DMS53 treated with DMSO at 0.1 percent for 48 hours (cell line): ENCODE results near the gene PID1.
A peak's percentile ranks its signal among the peaks of the same experiment; 100 is the strongest.

Source experiments
- DNase-seq: peaks from one replicate; lab custom pipeline; 2025; ENCODE audit not compliant: unreplicated experiment; lab: John Stamatoyannopoulos, UW

Gene PID1

DNA sequence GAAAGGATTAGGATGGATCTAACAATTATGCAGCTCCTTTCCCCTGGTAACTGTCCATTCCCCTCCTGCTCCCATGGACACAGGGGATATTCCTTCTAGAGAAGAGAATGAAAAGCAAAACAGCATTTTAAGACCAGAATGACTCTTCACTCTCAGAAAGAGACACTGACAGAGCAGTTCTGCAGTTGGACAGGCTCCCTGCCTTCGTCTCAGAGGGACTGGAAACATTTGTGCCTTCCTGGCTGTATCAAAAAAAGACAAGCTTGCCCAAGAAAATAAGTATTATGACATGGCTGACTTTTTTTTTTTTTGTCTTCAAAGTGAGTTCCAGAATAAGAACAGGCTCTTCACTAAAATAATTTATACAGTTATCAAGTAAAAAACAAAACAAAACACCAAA, 9.5 kb downstream of the PID1 start:
- no peak for DNase-seq

DNA sequence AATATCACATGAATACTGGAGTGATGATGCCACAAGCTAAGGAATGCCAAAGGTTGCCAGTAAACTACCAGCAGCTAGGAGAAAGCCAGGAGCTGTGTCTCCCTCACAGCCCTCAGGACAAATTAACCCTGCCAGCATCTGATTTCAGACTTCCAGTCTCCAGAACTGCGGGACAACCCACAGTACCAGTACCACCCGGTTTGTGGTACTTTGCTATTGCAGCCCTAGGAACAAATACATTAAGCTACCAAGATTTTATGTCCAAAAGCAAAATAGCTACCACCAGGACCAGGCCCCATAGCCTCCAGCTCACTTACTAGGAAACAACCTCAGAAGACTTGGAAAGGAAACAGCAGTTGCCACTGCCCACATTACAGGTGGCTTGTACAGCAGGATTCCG, 10.0 kb downstream of the PID1 start:
- DNase-seq = no peak

DNA sequence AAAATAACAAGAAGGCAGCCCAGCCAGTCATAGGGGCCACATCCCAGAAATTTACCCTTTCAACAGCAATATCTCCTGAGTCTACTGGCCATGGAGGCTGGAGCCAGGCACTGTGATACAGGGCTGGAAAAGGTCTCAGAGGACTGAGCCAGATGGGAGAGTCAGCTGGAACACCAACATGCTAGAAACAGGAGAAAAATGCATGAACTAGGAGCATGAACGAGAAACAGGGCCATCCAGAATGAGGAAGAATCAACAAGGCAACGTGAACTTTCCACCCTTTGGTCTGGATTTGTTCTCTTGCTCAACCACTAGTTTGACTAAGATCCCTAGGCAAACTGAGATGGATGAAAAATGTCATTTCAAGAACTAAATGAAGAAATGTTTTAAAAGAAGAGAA, 13.1 kb downstream of the PID1 start:
- no peak for DNase-seq

DNA sequence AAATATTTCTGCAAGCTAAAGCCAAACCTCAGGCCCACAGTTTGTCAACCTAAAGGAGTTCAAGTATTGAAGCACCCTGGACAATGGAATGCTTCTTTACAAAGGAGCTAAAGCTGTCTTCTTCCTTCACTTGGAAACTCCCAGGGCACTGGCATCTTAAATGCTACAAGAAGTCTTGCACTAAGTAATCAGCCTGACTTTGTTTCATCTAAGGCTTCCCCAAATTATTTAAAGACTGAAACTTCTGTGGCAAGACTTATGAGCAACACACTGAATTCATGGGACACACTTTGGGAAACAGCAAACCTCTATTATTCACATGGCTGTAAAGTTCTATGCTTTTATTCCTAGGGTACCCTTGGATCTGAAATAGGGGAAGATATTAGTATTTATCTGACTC, 14.7 kb downstream of the PID1 start:
- no peak for DNase-seq

DNA sequence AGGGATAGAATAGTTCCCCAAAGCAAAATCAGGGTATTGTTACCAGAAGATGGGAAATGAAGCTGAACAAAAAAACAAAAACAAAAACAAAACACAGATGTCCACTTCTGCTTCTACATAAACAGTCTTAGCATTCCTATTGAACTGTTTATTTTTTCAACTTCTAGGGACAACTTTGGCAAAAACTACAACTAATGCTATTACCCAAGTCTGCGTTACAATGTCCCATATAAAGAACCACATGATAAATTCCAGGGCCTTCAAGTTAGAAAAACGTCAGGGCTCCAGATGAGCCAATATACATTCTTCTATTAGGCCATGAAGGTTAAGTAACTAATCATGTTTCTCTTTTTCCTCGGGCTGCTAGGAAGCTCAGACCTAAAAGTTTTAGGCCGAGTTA, 16.9 kb downstream of the PID1 start:
- DNase-seq = no peak

DNA sequence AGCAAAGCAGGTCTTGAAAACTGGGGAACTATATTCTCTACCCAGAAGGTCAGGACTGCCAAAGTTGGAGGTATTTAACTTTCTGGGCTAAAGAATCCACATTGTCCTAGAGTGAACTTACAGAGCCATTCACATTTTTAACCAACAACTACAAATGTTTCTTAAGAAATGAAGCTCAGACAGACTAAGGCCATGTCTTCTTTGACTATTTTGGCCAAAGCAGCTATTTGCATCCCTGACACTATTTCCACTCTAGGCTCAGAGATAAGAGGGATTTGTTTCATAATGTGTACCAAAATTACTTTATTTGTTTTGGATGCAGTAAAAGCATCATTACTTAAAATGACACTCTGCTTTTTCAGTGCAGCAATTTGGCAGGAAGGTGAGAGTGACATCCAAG, 18.1 kb downstream of the PID1 start:
- DNase-seq = no peak

DNA sequence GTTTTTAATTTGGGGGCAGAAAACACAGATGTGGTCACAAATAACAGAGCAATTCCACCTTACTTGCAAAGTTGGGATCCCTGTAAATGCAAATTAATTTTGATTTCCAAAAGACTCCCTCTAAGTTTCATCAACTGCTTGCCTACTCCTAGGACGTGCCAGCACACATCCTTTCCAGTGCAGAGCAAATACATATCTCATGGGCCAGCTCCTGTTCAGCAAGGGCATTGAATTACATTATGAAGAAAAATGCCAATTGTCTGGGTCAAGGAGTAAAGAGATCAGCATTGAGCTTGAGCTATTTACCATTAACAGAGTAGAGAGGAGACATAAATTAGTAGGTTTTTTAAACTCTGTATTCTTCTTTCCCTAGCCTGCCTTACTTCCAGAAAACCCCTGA, 18.8 kb downstream of the PID1 start:
- DNase-seq = no peak

DNA sequence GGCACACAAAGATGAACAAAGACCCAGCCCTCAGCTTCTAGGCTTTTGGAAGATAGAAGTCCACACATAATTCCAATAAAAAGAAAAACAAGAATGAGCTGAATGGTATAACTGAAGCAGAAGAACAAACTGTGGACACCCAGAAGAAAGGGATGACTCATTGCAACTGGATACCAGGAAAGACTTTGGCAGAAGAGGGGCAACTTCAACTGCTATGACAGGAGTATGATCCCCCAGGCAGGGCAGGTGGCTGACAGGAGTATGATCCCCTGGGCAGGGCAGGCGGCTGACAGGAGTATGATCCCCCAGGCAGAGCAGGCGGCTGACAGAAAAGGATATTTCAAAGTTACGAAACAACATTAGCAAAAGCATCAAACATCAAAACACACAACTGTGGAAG, 21.6 kb downstream of the PID1 start:
- DNase-seq = no peak

DNA sequence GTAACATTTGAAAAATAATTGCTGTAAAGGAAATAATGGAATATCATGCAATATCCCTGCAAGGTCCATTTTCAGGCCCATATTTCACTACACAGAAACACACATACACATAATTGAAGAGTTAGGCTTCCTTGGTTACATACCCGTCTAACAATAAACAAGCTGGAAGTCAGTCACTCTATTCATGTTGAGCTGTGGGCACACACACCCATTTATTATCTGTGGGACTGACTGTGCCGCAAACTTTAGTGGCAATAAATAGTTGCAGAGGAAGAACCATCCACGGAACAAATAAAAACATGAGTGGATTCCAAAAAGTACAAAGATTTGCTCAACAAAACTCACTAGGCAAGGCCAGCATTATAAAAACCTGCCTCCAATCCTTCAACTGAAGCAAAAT, 24.8 kb downstream of the PID1 start:
- no peak for DNase-seq

DNA sequence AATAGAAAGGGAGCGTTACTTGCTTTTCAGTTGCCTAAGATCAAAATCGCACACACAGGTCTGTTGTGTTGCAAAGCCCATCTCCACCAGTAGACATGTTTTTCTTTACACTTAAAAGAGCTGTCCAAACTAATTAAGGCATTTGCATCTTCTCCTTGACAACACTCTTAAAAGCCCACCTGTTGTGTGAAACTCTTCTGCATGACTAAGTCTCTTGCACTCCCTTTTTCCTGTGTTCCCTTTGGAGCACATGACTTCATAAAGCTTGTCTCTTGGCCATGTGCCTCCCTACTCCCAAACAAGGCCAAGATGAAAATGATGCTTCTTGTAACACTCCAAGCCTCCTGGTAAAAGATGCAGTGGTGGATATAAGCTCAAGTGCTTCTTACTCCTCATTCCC, 26.1 kb downstream of the PID1 start:
- no peak for DNase-seq

DNA sequence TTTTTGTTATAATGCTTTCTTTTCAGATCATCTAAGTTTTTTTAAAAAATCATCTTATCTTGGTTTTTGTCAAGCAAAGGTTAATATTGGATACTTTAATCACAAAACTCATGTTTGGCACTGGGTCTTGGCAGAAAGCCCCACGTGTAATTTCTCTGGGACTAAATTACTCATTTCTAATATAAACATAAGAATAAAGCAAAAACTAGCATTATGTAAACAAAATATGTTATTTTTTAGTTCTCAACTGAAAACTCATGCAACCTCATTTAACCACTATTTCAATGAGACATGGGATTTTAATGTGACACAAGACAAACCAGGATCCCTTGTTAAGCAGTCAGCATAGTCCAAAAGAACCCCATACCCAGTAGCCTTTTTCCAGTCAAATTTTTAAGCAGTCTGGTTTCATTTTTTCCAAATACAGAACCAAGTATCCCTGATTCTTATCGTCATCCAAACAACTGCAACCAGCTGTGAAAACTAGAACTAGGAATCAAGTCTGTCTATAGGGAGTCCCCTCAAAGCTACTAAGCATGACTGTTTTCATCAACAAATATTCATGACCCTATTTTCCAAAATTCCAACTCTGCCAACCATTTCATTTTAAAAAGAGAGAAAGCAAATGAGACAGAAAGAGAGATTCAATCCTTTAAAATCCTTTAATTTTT, 27.1 kb downstream of the PID1 start:
- no peak for DNase-seq

DNA sequence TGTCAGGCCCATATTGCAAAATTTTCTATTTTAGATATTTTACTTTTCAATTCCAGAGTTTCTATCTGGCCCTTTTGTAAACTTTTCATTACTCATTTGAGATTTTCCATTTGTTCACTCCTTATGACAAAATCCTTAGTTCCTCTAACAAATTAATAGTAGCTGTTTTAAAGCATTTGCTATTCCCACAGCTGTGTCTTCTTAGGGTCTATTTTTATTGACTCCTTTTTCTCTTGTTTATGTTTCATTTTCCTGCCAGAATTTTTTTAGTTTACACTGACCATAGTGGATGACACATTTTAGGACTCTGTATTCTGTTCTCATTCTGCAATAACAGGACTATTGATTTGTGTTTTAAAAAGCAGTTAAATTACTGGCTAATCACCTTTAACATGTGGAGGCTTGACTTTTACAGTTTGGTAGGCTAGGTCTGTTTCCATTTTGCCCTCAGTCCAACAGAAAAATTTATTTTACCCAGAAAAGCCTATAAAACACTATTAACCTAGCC, 30.0 kb downstream of the PID1 start:
- DNase-seq = no peak

DNA sequence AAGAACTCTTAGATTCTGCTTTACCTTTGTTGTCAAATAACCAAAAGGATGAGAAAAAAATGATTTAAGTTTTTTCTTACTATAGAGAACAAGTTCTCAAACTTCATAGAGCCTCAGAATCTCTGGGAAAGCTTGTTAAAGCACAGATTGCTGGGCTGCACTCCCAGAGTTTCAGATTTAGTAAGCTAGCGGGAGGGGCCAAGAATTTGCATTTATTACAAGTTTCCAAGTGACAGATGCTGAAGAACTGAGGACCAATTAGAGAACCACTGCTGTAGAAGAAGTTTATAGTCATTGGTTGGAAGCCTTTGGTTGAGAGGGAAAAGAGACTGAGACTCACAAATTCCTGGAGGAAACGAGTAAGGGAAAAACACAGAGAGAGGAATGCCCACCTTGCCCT, 32.1 kb downstream of the PID1 start:
- DNase-seq = no peak

DNA sequence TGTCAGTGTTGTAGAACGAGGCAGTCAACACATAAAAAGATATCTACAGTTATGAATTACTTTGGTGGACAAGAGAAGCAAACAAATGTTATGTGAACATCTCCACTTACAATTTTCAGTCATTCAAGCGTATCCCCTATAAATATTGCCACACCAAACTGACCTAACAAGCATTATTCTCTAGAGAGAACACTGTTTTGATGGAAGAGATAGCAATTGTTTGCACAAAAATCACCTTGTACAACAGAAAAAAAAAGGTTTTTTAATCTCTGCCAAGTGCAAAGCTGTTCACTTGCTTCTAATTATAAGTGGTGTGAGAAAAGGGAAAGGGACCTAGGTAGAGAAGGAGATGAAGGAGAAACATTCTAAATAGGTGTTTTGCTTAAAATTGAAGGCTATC, 33.8 kb downstream of the PID1 start:
- DNase-seq = peak; percentile 17

DNA sequence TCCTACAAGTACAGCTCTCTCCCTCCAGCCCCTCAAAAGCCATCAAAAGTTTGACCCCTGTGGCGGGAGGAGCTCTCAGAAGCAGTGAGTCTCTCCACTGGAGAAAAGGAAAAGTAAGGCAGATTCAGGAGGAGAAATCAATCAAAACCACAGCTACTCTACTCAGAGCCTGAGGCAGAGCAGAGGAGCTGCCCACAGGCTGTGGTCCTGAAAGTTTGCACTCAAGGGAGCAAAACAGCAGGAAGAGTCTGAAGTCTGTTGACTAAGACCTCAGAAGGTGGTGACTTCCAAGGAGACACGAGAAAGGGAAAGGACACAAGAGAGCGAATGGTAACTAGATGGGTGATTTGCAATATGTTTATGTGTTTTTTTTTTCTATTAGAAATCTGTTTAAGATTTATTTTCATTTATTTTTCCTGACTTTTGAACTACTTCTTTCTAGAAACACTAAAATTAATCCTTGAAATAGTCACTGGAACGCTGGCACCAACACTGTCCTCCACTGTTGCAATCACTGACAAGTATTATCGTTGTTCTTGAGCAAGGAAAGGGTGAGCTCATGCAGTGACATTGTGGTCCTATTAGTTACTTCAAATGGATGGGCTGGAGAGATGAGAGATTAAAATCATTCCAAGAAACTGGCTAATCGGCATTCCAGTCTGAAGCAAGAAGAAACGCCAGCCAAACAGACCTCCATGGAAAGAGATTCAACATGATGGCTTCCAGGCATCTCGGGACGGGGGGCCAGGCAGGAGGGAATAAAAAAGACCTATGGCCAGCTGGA, 35.8 kb downstream of the PID1 start:
- no peak for DNase-seq

DNA sequence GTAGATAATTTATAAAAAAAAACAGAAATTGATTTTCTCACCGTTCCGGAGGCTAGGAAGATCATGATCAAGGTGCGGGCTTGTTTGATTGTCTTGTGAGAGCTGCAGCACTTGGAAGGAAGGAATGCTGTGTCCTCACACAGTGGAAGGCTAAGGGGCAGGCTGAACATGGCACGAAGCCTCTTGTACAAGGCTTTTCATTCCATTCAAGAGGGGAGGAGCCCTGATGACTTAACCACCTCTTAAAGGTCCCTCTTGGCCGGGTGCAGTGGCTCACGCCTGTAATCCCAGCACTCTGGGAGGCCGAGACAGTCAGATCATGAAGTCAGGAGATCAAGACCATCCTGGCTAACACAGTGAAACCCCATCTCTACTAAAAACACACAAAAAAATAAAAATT, 39.2 kb downstream of the PID1 start:
- no peak for DNase-seq

DNA sequence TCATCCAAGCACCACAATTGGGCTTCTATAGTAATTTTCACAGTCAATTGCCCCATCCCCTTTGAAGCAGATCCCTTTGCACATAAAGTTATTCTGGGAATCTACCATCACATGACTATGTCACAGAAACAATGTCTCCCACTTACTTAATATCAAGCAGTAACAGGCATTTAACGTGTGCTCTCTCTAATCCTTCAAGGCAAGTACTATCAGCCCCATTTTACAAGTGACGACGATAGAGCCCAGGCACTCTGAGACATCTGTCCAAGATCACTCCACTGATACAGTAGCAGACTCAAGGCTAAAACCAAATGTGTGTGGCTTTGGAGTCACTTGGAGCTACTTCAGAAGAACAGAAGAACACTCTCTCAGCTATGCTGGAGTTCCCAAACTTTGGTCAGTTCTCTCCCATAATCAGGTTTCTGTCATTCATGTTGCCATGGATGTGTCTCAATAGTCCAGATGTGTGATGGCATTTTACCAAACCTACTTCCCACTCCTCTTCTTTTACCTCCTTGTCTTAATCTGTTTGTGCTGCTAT, 39.7 kb downstream of the PID1 start:
- no peak for DNase-seq

DNA sequence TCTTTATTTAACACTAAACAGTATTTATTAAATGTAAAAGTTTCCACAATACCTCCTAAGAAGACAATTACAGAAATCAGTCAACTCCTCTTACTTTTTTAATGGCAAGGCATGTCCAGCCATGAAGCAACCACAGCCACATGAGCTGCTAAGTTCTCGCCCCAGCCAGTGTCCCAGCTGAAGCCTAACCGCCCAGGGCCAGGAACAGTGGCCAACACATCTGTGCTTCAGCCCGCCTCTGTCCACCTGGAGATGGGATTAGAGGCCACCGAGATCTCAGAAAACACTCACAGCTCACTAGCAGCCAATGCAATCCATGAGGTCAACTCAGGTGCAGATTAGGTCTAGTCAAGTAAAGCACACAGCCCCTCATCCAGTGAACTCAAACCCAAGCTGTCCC, 40.2 kb downstream of the PID1 start:
- DNase-seq = no peak

DNA sequence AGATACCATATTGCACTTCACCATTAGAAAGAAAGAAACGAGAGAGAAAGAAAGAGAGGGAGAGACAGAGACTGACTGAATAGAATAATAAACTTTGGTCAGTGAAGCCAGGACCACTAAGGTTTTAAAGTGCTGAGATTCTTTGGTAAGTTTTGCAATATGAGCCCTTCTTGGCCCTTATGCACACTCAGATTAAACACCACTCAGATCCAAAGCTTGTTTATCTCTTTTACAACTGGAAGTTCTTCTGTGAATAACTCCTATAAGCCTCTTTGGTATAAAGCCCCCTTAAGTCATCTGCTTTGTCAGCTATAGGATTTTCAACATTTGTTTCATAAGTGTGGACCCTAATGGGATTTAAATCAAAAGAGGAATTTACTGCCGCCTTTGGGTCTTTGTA, 40.8 kb downstream of the PID1 start:
- no peak for DNase-seq

DNA sequence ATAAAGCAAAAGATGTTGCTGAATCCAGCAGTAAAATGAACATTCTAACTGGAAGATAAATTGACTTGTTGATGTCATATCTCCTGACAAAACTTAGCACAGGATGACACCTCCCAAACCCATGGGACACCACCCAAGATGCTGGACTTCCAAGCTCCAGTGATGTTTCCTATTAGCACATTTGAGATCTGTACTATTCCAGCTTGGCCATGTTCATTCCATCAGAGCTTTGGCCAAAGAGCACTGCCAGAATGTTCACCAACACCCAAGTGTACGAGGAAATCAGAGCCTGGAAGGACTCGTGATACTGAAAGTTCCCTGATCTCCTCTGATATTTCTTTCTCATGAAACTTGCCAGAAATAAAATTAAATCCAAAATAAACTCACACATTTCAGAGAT, 44.7 kb downstream of the PID1 start:
- no peak for DNase-seq

DNA sequence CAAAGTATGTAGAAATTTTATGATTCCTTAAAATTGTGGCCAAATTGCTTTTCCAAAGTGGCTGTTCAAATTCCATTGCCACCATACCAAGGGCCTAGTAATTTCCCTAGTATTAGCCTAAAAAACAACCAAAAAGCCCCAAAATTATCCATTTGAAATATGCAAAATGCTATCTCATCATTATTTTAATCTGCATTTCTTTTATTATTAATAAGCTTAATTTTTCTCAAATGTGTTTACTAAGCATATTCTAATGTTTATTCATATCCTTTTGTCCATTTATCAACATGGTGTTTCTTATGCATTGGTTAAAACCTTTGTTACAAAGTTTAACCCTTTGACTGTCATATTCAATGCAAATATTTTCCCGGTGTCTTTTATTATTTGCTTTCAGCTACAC, 48.0 kb downstream of the PID1 start:
- DNase-seq = no peak

DNA sequence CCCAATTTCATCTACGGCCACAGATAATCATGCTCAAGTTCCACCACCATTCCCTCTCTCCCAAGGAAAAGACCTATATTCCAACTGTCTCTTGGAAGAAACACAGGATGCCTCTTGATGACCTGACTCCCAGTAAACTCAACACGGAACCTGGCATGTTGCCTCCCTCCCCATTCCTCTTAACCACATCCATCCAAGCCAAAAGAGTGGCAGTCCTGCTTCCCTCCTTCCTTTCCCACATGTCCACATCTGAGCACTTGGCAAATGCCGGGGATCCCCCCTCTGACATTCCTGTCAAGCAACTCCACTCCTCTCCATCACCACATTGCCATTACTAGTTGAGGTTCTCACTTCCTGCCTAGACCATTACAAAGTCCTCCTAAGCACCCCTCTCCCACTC, 49.4 kb downstream of the PID1 start:
- no peak for DNase-seq

DNA sequence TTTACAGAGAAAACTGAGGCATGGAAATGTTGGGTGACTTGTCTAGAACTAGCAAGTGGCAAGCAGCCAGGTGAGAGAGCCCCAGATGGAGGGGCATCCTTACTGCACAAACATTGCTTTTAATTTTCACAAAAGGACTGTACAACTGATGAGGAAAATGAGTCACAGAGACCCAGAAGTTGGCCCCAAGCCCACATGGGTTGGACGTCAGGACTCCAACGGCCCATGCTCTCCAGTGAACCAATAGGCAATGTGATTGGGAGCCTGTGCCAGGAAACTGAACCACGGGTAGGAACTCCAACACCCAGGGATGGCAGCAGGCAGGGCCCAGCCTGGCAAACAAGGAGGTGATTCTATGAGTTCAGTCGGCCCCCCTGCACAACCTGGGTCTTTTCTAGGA, 50.8 kb downstream of the PID1 start:
- no peak for DNase-seq
